HepG2 (cell line): ENCODE data around the gene SCN9A. TPM values are rescaled to one million over a fixed set of nuclear protein-coding genes. Genes with fewer than 3 reads are reported as not detected.

Experiments
- ATAC-seq: fragments of 200-7000 bp; cut with Tn5 transposase; 3 replicates; pipeline ENCODE4 v1.9.1; 2020; ENCODE audit warnings: mild to moderate bottlenecking, moderate library complexity
- BruUV-seq: library from RNA; stranded (reverse); fragments of 400-500 nt; replicated peaks from 2 replicates; lab custom pipeline; 2021; lab: Mats Ljungman, UMichigan
- CTCF ChIA-PET: fragments of 300-600 bp; formaldehyde crosslinking; extraction: SDS; loops from one replicate; lab custom pipeline; 2021; ENCODE audit warnings: low total read pairs, inconsistent platforms, low intra/inter-chr PET ratio; lab: Yijun Ruan, JAX
- POLR2A ChIA-PET: fragments of 350-600 bp; sonication (Branson Sonifier 250); formaldehyde crosslinking; loops from one replicate; lab custom pipeline; 2020; ENCODE audit warnings: antibody characterized with exemption, inconsistent platforms; lab: Yijun Ruan, JAX
- DNase-seq: peaks from one replicate; pipeline ENCODE4 v3.0.0-alpha.2; 2015; ENCODE audit warnings: low spot score
- FAIRE-seq: peaks from 3 replicates; lab custom pipeline; 2011; peaks lifted over from hg19 to GRCh38; lab: Jason Lieb, UNC
- H2AFZ ChIP-seq: one replicate; pipeline ENCODE4 v1.6.1; 2011; ENCODE audit warnings: low read length, inconsistent platforms
- H3K27ac ChIP-seq: fragments of 300-600 bp; 3 replicates; pipeline ENCODE4 v1.8.0; 2011; ENCODE audit warnings: mixed run types, mild to moderate bottlenecking, mixed read lengths, low read length, inconsistent platforms; ENCODE audit not compliant: insufficient read depth; ENCODE audit errors: extremely low read length
- H3K27me3 ChIP-seq, 2 experiments: fragments of 200-600 bp in 1 of 2; 2 replicates in 1 of 2; 3 replicates in 1 of 2; pipeline versions ENCODE4 v1.6.0 to v1.8.0; 2011; ENCODE audit warnings: low read length in 2 of 2, mild to moderate bottlenecking in 2 of 2, moderate library complexity in 2 of 2, inconsistent platforms in 1 of 2; ENCODE audit not compliant: insufficient read depth in 2 of 2, control insufficient read depth in 1 of 2
- H3K36me3 ChIP-seq, 2 experiments: fragments of 200-600 bp in 1 of 2; replicated peaks in 1 of 2; 2 replicates in 1 of 2; 3 replicates in 1 of 2; pipeline versions ENCODE4 v1.5.1 to v1.8.0; 2011; ENCODE audit warnings: low read length in 2 of 2, inconsistent platforms in 1 of 2; ENCODE audit not compliant: insufficient read depth in 2 of 2, control insufficient read depth in 1 of 2
- H3K4me1 ChIP-seq: 2 replicates; pipeline ENCODE4 v1.5.1; 2012; ENCODE audit warnings: low read length, inconsistent platforms; ENCODE audit not compliant: insufficient read depth
- H3K4me2 ChIP-seq: 2 replicates; pipeline ENCODE4 v1.6.0; 2011; ENCODE audit warnings: low read depth, low read length, inconsistent platforms
- H3K4me3 ChIP-seq, 3 experiments: fragments of 200-600 bp in 1 of 3; sonication (generic), shearing (Covaris generic) in 1 of 3; replicated peaks in 1 of 3; 2 replicates each; pipeline ENCODE4 v1.5.1; 2011 to 2016; ENCODE audit warnings: low read length in 3 of 3, inconsistent platforms in 2 of 3, low read depth in 2 of 3, mild to moderate bottlenecking in 2 of 3, control low read depth in 1 of 3, mixed read lengths in 1 of 3; ENCODE audit not compliant: insufficient read depth in 1 of 3
- H3K79me2 ChIP-seq: one replicate; pipeline ENCODE4 v1.6.1; 2011; ENCODE audit warnings: low read length, inconsistent platforms; ENCODE audit not compliant: insufficient read depth
- H3K9ac ChIP-seq: 2 replicates; pipeline ENCODE4 v1.6.0; 2011; ENCODE audit warnings: mild to moderate bottlenecking, low read depth, low read length, inconsistent platforms; ENCODE audit not compliant: insufficient read depth
- H3K9me3 ChIP-seq: 2 replicates; pipeline ENCODE4 v1.5.1; 2012; ENCODE audit warnings: mild to moderate bottlenecking, low read length
- H4K20me1 ChIP-seq: 2 replicates; pipeline ENCODE4 v1.6.0; 2011; ENCODE audit warnings: inconsistent platforms, mild to moderate bottlenecking, low read length, moderate library complexity; ENCODE audit not compliant: insufficient read depth
- ATF2 ChIP-seq: sonication (generic); formaldehyde crosslinking; IDR thresholded peaks from 2 replicates; pipeline ENCODE4 v1.4.0; 2020; ENCODE audit warnings: missing genetic modification reagents
- BATF2 ChIP-seq: sonication (generic); formaldehyde crosslinking; IDR thresholded peaks from 2 replicates; pipeline ENCODE4 v1.8.0; 2022; ENCODE audit warnings: mild to moderate bottlenecking, missing genetic modification reagents, moderate library complexity
- ELF4 ChIP-seq: sonication (generic); formaldehyde crosslinking; IDR thresholded peaks from 2 replicates; pipeline ENCODE4 v1.5.0; 2020; ENCODE audit warnings: missing genetic modification reagents, mild to moderate bottlenecking, moderate library complexity, borderline replicate concordance
- FOXA1 ChIP-seq, 2 experiments: fragments of 450-650 bp in 1 of 2; sonication (generic) in 1 of 2; formaldehyde crosslinking in 1 of 2; IDR thresholded peaks; 2 replicates each; pipeline versions ENCODE4 v1.4.0 to v1.6.1; 2016 to 2020; ENCODE audit warnings: missing genetic modification reagents in 1 of 2
- KDM3A ChIP-seq: IDR thresholded peaks from 2 replicates; pipeline ENCODE4 v1.6.1; 2018; ENCODE audit warnings: low read depth, missing compliant biosample characterization
- POLR2AphosphoS5 ChIP-seq: IDR thresholded peaks from 2 replicates; pipeline ENCODE4 v1.6.1; 2012; ENCODE audit warnings: low read depth, low read length
- ZBTB34 ChIP-seq: sonication (generic); formaldehyde crosslinking; IDR thresholded peaks from 2 replicates; pipeline ENCODE4 v1.8.0; 2022; ENCODE audit warnings: mild to moderate bottlenecking, missing genetic modification reagents
- ZFP36L1 ChIP-seq: sonication (generic); formaldehyde crosslinking; IDR thresholded peaks from 2 replicates; pipeline ENCODE4 v1.8.0; 2022; ENCODE audit warnings: mild to moderate bottlenecking, missing genetic modification reagents, moderate library complexity
- ZFX ChIP-seq: sonication (generic); formaldehyde crosslinking; IDR thresholded peaks from 2 replicates; pipeline ENCODE4 v1.4.0; 2020; ENCODE audit warnings: mild to moderate bottlenecking, low read depth, missing genetic modification reagents, moderate library complexity
- ZNF205 ChIP-seq: IDR thresholded peaks from 2 replicates; pipeline ENCODE4 v1.6.1; 2018; ENCODE audit warnings: missing biosample characterization, missing genetic modification reagents
- ZNF367 ChIP-seq: sonication (generic); formaldehyde crosslinking; IDR thresholded peaks from 2 replicates; pipeline ENCODE4 v1.4.0; 2020; ENCODE audit warnings: missing genetic modification reagents, borderline replicate concordance
- ZNF44 ChIP-seq: sonication (generic); formaldehyde crosslinking; IDR thresholded peaks from 2 replicates; pipeline ENCODE4 v1.5.1; 2020; ENCODE audit warnings: mild to moderate bottlenecking, missing genetic modification reagents
- ZNF589 ChIP-seq: sonication (generic); formaldehyde crosslinking; conservative IDR thresholded peaks from 2 replicates; pipeline ENCODE4 v1.8.0; 2022; ENCODE audit warnings: mild to moderate bottlenecking, moderate library complexity, missing genetic modification reagents
- ZNF720 ChIP-seq: sonication (generic); formaldehyde crosslinking; IDR thresholded peaks from 2 replicates; pipeline ENCODE4 v1.4.0; 2020; ENCODE audit warnings: missing genetic modification reagents
- ZNF878 ChIP-seq: sonication (generic); formaldehyde crosslinking; IDR thresholded peaks from 2 replicates; pipeline ENCODE4 v1.8.1; 2023; ENCODE audit warnings: mild to moderate bottlenecking, missing genetic modification reagents, moderate library complexity
- ZSCAN31 ChIP-seq: sonication (generic); formaldehyde crosslinking; IDR thresholded peaks from 2 replicates; pipeline ENCODE4 v1.5.0; 2020; ENCODE audit warnings: low read depth, mild to moderate bottlenecking, missing genetic modification reagents
- WGBS: methylation state at CpG from one replicate; pipeline ENCODE4 v1.1.6; 2017; ENCODE audit warnings: low lambda C conversion rate; 5-methylcytosine and 5-hydroxymethylcytosine counted together
- in situ Hi-C: cut with HindIII; loops from 2 replicates; pipeline ENCODE4 v1.10.0; 2017; ENCODE audit warnings: low pct_unique_long_range_greater_than_20kb; ENCODE audit not compliant: extremely low pct_ligation_motif_present
- intact Hi-C: fragments of 100-400 bp; cut with micrococcal nuclease; formaldehyde crosslinking; loops from one replicate; pipeline ENCODE4 v1.10.0; 2022; ENCODE audit not compliant: unreplicated experiment
- polyA plus RNA-seq, 8 experiments: library from polyadenylated mRNA; depleted of rRNA in 3 of 8; stranded (reverse) in 7 of 8; unstranded in 1 of 8; fragments of >200 nt; fragmentation: Illumina TruSeq in 4 of 8; extraction: Trizol in 4 of 8; gene quantifications; 2 replicates each; pipeline versions ENCODE4 v1.2.1 to v1.2.3, GENCODE V29; 2011 to 2016; ENCODE audit warnings: low read depth in 4 of 8, missing spikeins in 1 of 8, mixed read lengths in 1 of 8; ENCODE audit not compliant: insufficient read depth in 1 of 8
- total RNA-seq, 5 experiments: library from RNA; depleted of rRNA; stranded (reverse); fragments of >200 nt; fragmentation: Illumina TruSeq; extraction: Trizol; gene quantifications; 2 replicates each; pipeline ENCODE4 v1.2.3, GENCODE V29; 2016; ENCODE audit warnings: low read depth in 1 of 5
- TF ChIP-seq, protein P1 (sequence below): sonication (generic); formaldehyde crosslinking; conservative IDR thresholded peaks from 2 replicates; pipeline ENCODE4 v1.4.0; 2020; ENCODE audit warnings: mild to moderate bottlenecking, missing genetic modification reagents, moderate library complexity

SCN9A gene
- total and polyA plus RNA-seq, 2 of the 13 experiments (the other 11 are each of a cell fraction or from before 2014, with no cell fraction given), result 15.3 to 24.3 TPM

DNA sequence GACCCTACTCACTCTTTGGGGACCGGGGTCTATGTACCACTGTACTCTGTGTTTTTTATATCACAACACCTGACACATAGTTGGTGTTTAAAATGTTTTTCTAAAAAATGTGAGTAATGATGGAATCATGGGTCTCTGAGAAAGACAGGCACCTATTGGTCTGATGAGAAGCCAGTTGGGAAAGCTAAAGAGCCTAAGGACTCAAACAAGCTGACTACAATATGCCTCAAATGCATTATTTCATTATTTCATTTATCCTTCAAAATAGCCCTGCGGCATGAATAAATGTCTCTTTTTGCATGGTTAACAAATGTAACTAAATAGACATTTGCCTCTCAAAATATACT lies 145.0 kb downstream of the SCN9A start:
- no peaks in the 10 kb centered on the region for H3K9me3 ChIP-seq
- H3K4me2 ChIP-seq, result peak overlapping the region; percentile 59
- peaks cover 0 to 3% of the 10 kb centered on the region in 2 experiments; a peak in 2 of 5 replicates for H3K36me3 ChIP-seq
- intact Hi-C loops, result loop anchor here (1.0 to 5.0 kb wide), 3 partner anchors 96 to 278 kb away; partner anchors contain the start of gene TTC21B
- TSS peak; percentile 73 for BruUV-seq
- no peaks in the 10 kb centered on the region for H3K79me2 ChIP-seq
- peak overlapping the region in 1 of 3 experiments; percentile 33; a peak in 1 of 6 replicates for H3K4me3 ChIP-seq
- POLR2A ChIA-PET, result interaction anchor here (2.0 kb wide), 2 partner anchors 95 to 277 kb away, joined by 8 to 17 read pairs; partner anchors contain the start of gene TTC21B
- CTCF ChIA-PET, result no interaction called here
- H4K20me1 ChIP-seq, result no peaks in the 10 kb centered on the region
- in situ Hi-C loops, result no loop called here
- H3K4me1 ChIP-seq, result peaks cover 59% of the 10 kb centered on the region
- WGBS, result 46% methylated on average over 2 of the region's 2 CpGs
- H2AFZ ChIP-seq, result no peak overlapping the region
- FAIRE-seq (no peak), DNase-seq (no peak), ATAC-seq (no peak)
- H3K27ac ChIP-seq, result peak overlapping the region; percentile 86
- no peaks in the 10 kb centered on the region for H3K27me3 ChIP-seq
- peak overlapping the region; percentile 38 for H3K9ac ChIP-seq
- TF ChIP-seq ATF2 (no peak), ZNF878 (CRISPR knock-in tag) (0 out of 2 replicates have a peak, but pooled peaks have one; percentile 12), ZNF205 (CRISPR knock-in tag) (peak; percentile 3; the same call in 1 of the 2 replicates), ZSCAN31 (CRISPR knock-in tag) (0 out of 2 replicates have a peak, but pooled peaks have one; percentile 3), POLR2AphosphoS5 (peak; percentile 4; the same call in 1 of the 2 replicates), FOXA1 (IDR thresholded peaks at IDR 0.05) (no peak), FOXA1 (CRISPR knock-in tag; IDR thresholded peaks at IDR 0.05) (no peak), ZNF720 (CRISPR knock-in tag) (no peak), ZNF589 (CRISPR knock-in tag) (0 out of 2 replicates have a peak, but pooled peaks have one; percentile 6), ZNF44 (peak; percentile 78; the same call in 1 of the 2 replicates), ZNF367 (CRISPR knock-in tag) (no peak), KDM3A (CRISPR knock-in tag) (no peak), ZFX (no peak), BATF2 (0 out of 2 replicates have a peak, but pooled peaks have one; percentile 37), ZFP36L1 (CRISPR knock-in tag) (peak; percentile 40; the same call in 1 of the 2 replicates), ELF4 (CRISPR knock-in tag) (0 out of 2 replicates have a peak, but pooled peaks have one; percentile 32), ZBTB34 (CRISPR knock-in tag) (no peak)
- TF ChIP-seq, protein P1, sequence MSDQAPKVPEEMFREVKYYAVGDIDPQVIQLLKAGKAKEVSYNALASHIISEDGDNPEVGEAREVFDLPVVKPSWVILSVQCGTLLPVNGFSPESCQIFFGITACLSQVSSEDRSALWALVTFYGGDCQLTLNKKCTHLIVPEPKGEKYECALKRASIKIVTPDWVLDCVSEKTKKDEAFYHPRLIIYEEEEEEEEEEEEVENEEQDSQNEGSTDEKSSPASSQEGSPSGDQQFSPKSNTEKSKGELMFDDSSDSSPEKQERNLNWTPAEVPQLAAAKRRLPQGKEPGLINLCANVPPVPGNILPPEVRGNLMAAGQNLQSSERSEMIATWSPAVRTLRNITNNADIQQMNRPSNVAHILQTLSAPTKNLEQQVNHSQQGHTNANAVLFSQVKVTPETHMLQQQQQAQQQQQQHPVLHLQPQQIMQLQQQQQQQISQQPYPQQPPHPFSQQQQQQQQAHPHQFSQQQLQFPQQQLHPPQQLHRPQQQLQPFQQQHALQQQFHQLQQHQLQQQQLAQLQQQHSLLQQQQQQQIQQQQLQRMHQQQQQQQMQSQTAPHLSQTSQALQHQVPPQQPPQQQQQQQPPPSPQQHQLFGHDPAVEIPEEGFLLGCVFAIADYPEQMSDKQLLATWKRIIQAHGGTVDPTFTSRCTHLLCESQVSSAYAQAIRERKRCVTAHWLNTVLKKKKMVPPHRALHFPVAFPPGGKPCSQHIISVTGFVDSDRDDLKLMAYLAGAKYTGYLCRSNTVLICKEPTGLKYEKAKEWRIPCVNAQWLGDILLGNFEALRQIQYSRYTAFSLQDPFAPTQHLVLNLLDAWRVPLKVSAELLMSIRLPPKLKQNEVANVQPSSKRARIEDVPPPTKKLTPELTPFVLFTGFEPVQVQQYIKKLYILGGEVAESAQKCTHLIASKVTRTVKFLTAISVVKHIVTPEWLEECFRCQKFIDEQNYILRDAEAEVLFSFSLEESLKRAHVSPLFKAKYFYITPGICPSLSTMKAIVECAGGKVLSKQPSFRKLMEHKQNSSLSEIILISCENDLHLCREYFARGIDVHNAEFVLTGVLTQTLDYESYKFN (CRISPR knock-in tag), result no peak
